ENCODE data around the gene TNFSF9. TPM values are rescaled to one million over a fixed set of nuclear protein-coding genes. Genes with fewer than 3 reads are reported as not detected.

Gene TNFSF9
- total RNA-seq, 1 donor from 2014 or later: 0.28 TPM

GRCh38 chr19:6489278-6490061 lies 41.4 kb upstream of the TNFSF9 start:
- Histone ChIP-seq H3K9ac (no peak overlapping the region), H3K4me2 (no peak overlapping the region)

GRCh38 chr19:6490134-6490533 lies 40.7 kb upstream of the TNFSF9 start:
- H3K36me3 Mint-ChIP-seq: no peaks in the 10 kb centered on the region
- Histone ChIP-seq H3K27ac (no peak overlapping the region), H3K36me3 (no peaks in the 10 kb centered on the region), H3K9me3 (ENCODE audit: low read depth) (no peaks in the 10 kb centered on the region), H3K27me3 (no peaks in the 10 kb centered on the region), H2AFZ (replicated peaks) (no peak overlapping the region), H3K4me2 (no peak overlapping the region), H3K79me2 (ENCODE audit: low read depth) (no peaks in the 10 kb centered on the region), H3K4me3 (no peak overlapping the region), H3K9ac (no peak overlapping the region), H4K20me1 (ENCODE audit: low read depth) (no peaks in the 10 kb centered on the region), H3F3A (ENCODE audit: low read depth) (no peaks in the 10 kb centered on the region), H3K4me1 (no peaks in the 10 kb centered on the region)
- peaks cover 10% of the 10 kb centered on the region for H3K27me3 Mint-ChIP-seq (ENCODE audit: insufficient read depth, low read depth)
- no peak overlapping the region for H3K4me3 Mint-ChIP-seq
- TF ChIP-seq CTCF (IDR thresholded peaks at IDR 0.05) (no peak), EZH2 (IDR thresholded peaks at IDR 0.05) (no peak), EZH2phosphoT487 (IDR thresholded peaks at IDR 0.05) (no peak)
- no peak for DNase-seq (ENCODE audit: low spot score)
- no peak overlapping the region for H3K27ac Mint-ChIP-seq
- H3K9me3 Mint-ChIP-seq: peaks cover 5% of the 10 kb centered on the region
- peaks cover 9% of the 10 kb centered on the region for H3K4me1 Mint-ChIP-seq

More at GRCh38 chr19:6489278-6490061, 41.4 kb upstream of the TNFSF9 start:
- Mint-ChIP-seq H3K27ac (no peak overlapping the region), H3K9me3 (peaks cover 5% of the 10 kb centered on the region), H3K4me1 (peaks cover 9% of the 10 kb centered on the region), H3K27me3 (ENCODE audit: insufficient read depth, low read depth) (peaks cover 10% of the 10 kb centered on the region), H3K36me3 (no peaks in the 10 kb centered on the region), H3K4me3 (no peak overlapping the region)
- Histone ChIP-seq H3K9me3 (ENCODE audit: low read depth) (no peaks in the 10 kb centered on the region), H2AFZ (replicated peaks) (peak overlapping the region; percentile 26), H3K27ac (no peak overlapping the region), H3K4me1 (no peaks in the 10 kb centered on the region), H3K79me2 (ENCODE audit: low read depth) (no peaks in the 10 kb centered on the region), H4K20me1 (ENCODE audit: low read depth) (no peaks in the 10 kb centered on the region), H3F3A (ENCODE audit: low read depth) (no peaks in the 10 kb centered on the region), H3K4me3 (no peak overlapping the region), H3K36me3 (no peaks in the 10 kb centered on the region), H3K27me3 (no peaks in the 10 kb centered on the region)
- no peak for DNase-seq (ENCODE audit: low spot score)
- TF ChIP-seq EZH2phosphoT487 (IDR thresholded peaks at IDR 0.05): no peak
- no peak for TF ChIP-seq CTCF (IDR thresholded peaks at IDR 0.05)
- TF ChIP-seq EZH2 (IDR thresholded peaks at IDR 0.05): no peak

GRCh38 chr19:6491802-6492592 lies 38.8 kb upstream of the TNFSF9 start:
- Histone ChIP-seq H3K27me3 (no peaks in the 10 kb centered on the region), H3K4me1 (no peaks in the 10 kb centered on the region), H3K9ac (no peak overlapping the region), H2AFZ (replicated peaks) (no peak overlapping the region), H3F3A (ENCODE audit: low read depth) (no peaks in the 10 kb centered on the region), H3K4me2 (no peak overlapping the region), H3K9me3 (ENCODE audit: low read depth) (no peaks in the 10 kb centered on the region), H3K27ac (no peak overlapping the region), H3K36me3 (no peaks in the 10 kb centered on the region), H3K79me2 (ENCODE audit: low read depth) (no peaks in the 10 kb centered on the region), H3K4me3 (no peak overlapping the region), H4K20me1 (ENCODE audit: low read depth) (no peaks in the 10 kb centered on the region)
- H3K36me3 Mint-ChIP-seq: no peaks in the 10 kb centered on the region
- no peak overlapping the region for H3K4me3 Mint-ChIP-seq
- no peak for TF ChIP-seq EZH2 (IDR thresholded peaks at IDR 0.05)
- no peak for TF ChIP-seq CTCF (IDR thresholded peaks at IDR 0.05)
- no peak for TF ChIP-seq EZH2phosphoT487 (IDR thresholded peaks at IDR 0.05)
- DNase-seq (ENCODE audit: low spot score): no peak
- peaks cover 9% of the 10 kb centered on the region for H3K4me1 Mint-ChIP-seq
- H3K27ac Mint-ChIP-seq: no peak overlapping the region
- peaks cover 5% of the 10 kb centered on the region for H3K9me3 Mint-ChIP-seq
- peaks cover 10% of the 10 kb centered on the region for H3K27me3 Mint-ChIP-seq (ENCODE audit: insufficient read depth, low read depth)
